Activated CD8-positive, alpha-beta memory T cell treated with anti-CD3 and anti-CD28 coated beads for 24 hours (primary cell): ENCODE results near the gene ELOB.
"Not testable (repeated sequence)": the region's sequence is repeated elsewhere in the genome, so short reads cannot be mapped to it uniquely, and the experiment has no call there.

Experiments
- DNase-seq: peaks from one replicate; pipeline ENCODE4 v3.0.0-alpha.2; 2020

ELOB gene

DNA sequence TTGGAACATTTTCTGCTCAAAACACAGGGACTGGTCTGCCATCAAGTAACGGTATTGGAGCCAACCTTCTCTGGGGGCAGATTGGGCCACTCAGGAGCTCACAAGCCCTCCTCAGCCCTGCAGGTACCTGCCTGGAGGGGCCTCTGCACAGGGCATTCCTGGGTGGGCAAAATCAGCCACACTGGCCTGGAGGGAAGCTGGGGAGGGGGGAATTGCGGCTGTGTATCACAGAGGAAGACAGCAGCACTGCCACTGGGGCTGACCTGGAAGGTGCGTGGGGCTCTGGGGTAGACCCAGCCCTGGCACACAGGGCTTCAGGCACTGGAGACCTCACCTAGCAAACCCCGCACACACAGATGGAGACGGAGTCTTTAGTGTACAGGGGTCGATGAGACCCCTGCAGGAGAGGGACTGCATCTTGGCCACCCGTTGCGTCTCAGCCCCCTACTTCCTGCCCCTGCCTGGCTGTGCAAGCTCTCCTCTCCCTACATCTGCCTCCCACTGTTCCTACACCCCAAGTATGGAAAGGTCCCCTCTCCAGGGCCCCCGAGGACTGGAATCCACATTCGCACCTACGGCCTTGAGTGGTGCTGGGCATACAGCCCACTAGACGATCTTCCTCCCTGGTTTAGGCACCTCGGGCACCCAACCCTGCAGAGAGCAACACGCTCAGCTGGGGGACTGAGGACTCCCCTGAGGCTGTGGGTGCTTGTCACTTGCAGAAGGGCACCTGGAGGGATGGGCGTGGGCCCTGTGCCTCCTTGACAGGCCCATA lies 31.8 kb downstream of the ELOB start:
- no peak for DNase-seq

GRCh38 chr16:2744711-2745110 lies 32.4 kb downstream of the ELOB start:
- DNase-seq, result no peak

DNA sequence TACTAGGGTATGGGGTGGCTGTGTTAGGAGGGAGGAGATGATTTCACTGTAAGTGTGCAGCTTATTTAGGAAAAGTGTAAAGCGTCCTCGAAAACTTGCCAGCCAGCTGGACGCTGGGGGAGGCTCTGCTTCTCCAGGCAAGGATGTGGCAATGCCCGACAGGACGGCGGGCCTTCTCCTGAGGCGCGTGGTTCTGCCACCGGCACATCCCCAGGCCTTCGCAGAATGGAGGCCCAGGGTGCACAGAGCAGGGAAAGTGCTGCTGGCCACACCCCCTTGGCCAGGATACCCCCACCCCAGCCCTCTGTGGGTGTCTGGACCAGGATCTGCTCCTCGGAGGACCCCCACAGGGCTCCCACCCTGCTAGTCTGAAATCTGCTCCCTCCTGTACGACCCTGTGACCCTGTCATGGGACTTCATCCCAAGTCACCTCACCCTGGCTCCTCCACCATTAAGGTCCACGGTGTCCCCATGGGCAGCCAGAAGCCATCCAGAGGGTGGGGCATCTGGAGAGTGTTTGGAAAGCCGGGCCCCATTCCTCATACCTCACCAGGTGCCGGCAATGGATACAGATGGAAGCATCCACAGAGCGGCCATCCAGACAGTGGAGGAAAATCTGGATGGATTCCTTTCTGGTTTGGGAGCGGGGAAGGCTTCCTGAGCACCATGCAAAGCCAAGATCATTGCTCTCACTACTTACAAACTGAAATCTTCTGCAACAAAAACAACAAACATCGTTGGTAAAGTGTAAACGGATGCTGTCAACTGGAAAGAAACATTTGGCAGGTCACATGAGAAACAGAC lies 33.9 kb downstream of the ELOB start:
- DNase-seq, result no peak

DNA sequence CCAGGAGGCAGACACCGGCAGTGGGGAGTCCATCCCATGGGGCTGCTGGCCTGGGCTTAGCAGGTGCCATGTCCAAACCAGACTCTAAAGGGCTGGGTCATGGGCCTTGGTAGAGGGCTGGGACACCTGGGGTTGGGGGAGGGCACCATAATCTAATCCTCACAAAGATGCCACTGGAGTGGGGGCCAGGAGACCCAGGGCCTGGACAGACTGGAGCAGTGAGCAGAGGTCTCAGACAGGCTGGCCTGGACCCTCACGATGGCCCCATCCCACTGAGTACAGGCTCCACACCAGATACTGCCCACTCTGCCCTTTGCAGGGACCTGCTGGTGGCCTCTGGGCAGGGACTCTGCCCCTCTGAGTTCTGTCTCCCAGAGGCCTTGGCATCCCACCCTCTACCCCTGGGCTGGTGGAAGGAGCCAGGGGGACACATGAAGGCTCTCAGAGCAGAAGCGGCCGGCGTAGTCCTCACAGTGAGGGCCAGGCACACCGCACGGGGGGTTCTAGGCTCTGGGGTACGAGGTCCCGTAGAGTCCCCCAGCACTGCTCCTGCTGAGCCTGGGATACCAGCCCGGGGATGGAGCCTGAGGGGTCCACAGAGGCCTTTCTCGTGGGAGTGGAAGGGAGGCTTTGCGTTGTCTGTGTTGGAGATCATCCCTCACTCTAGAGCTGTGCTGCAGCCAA lies 34.6 kb downstream of the ELOB start:
- DNase-seq, result no peak

DNA sequence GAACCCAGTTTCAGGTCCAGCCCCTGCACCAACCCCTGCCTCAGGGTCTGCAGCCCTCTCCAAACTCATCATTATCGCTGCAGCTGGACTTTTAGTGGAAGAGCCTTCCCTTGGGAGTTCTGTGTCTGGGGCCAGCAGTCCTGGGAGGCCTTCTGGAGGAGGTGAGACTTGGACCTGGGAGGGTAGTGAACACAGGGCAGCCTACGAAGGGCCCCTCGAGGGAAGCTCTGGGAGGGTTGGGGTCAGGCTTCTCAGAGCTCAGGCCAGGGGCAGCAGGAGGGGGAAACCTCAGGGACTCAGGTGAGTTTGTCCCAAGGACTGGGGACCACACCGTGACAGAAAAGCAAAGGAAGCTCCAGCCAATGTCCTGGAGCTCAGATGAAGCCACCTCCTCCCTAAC lies 35.9 kb downstream of the ELOB start:
- no peak for DNase-seq

- DNase-seq, result no peak
These were observed 36.6 kb downstream of the ELOB start for GRCh38 chr16:2740476-2740875.

DNA sequence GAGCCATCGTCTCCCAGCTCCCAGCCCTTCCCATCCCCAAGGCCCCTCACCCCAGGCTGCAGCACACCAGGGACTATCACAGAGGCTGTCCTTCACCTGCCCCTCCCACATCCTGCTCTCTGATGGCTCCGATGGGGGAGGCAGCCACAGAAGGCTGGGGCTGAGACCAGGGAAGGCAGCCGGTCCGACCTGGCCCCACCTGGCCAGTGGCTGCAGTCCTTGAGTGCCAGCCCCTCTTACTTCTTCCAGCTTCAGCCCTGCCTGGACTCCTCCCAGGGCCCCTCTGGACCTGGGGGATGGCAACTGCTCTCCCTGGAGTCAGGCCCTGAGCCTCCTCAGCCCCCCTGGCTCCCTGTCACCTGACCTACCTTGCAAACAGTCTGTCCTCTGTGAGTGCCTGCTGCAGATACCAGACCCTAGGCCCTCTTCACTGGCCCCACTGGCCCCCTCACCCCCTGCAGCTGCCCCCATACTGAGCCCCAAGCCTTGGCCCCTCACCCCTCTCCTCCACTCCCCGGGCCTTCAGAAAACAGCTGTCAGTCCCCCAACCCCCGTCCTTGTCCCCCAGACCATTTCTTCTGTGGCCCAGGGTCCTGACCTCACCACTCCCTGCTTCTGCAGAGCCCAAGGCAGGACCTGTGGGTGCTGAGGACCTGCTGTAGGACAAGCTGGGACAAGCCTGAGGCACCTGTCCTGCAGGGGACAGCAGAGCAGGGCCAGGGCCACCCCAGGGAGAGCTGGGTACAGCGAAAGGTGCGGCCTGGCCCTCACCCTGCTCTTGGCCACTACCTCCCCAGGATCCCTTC lies 37.3 kb downstream of the ELOB start:
- no peak for DNase-seq

DNA sequence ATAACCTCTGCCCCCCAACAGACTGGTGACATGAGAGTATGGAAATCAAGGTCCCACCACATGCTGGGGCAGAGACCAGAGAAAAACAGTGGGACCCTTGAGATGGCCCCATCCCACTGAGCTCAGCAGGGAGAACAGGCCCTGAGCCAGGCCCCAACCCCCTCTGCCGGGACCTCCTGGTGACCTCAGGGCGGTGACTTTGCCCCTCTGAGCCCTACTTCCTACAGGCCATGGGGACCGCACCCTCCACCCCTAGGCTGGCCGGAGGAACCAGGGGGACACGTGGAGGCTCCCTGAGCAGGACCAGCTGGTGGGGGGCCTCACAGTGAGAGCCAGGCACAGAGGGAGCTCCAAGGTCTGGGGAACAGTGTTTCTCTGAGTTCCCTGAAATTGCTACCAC lies 38.5 kb downstream of the ELOB start:
- no peak for DNase-seq

GRCh38 chr16:2737895-2738418 lies 39.1 kb downstream of the ELOB start:
- DNase-seq, result no peak

DNA sequence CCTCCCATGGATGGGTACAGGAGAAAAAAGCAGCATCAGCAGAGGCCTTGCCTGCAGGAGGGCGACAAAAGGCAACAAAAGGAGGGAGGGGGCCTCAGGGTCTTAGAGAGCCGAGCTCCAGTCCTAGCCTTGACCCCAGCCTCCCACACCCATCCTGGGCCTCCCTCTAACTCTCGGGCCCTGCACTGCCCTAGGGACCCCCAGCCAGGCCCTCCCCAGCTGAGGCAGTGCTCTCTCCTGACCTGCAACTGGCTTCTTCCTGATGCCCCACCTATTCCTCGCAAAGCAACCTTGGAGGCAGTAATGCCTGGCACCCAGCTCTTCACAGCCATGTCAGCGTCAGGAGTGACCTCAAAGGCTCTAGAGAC lies 39.9 kb downstream of the ELOB start:
- DNase-seq, result no peak

GRCh38 chr16:2736476-2737237 lies 40.4 kb downstream of the ELOB start:
- DNase-seq, result no peak

DNA sequence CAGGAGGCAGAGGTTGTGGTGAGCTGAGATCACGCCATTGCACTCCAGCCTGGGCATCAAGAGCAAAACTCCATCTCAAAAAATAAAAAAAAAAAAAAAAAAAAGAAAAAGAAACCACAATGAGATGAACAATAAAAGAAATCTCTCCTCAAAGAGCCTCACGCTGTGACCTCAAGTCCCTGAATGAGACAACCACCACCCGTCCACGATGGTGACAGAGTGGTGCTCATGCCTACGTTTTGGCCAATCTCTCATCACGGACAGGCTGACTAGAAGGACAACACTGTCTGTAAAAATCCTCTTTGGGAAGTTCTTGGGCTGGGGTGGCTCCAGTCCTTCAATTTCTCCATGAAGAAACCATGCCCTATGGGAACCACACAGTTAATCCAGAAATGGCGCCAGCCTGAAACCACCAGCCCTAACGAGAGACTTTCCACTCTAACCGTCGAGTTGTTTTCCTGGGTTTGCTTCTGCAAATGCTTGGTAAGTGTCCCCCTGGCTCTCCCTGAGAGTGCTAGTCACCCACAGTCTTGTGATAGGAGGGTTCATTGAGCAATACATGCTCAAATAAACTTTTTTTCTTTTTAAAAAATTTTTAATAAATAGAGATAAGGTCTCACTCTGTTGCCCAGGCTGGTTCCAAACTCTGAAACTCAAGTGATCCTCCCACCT lies 42.1 kb downstream of the ELOB start:
- no peak for DNase-seq

- DNase-seq, result no peak
These were observed 49.0 kb downstream of the ELOB start for GRCh38 chr16:2728034-2728433.

GRCh38 chr16:2726923-2727322 lies 50.2 kb downstream of the ELOB start:
- DNase-seq, result no peak

GRCh38 chr16:2724816-2725348 lies 52.2 kb downstream of the ELOB start:
- no peak for DNase-seq

GRCh38 chr16:2724088-2724676 lies 52.9 kb downstream of the ELOB start:
- no peak for DNase-seq

DNA sequence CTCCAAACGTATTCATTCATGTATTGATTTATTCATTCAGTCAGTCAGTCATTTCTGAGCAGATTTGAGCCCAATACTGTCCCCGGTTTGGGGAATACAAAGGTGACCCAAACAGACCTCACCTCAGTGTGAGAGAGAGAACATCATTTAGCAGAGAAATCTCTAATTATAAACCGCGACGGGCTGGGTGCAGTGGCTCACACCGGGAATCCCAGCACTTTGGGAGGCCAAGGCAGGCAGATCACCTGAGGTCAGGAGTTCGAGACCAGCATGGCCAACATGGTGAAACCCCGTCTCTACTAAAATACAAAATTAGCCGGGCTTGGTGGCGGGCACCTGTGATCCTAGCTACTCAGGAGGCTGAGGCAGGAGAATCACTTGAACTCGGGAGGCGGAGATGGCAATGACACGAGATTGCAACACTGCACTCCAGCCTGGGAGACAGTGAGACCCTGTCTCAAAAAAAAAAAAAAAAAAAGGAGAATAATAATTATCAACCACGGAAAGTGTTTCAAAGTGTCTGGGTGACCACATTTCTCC lies 55.4 kb downstream of the ELOB start:
- DNase-seq, result not testable (repeated sequence)
